PFSK-1 (cell line): ENCODE results near the gene EXOSC9.

Source experiments
- POLR2AphosphoS5 ChIP-seq: IDR thresholded peaks from 2 replicates; pipeline ENCODE4 v1.6.1; 2012; ENCODE audit warnings: low read depth, mild to moderate bottlenecking, control low read depth, low read length, moderate library complexity
- SIN3A ChIP-seq: IDR thresholded peaks from 2 replicates; pipeline ENCODE4 v1.6.1; 2012; ENCODE audit warnings: mild to moderate bottlenecking, low read length, moderate library complexity, borderline replicate concordance; ENCODE audit not compliant: insufficient read depth
- TAF1 ChIP-seq: IDR thresholded peaks from 2 replicates; pipeline ENCODE4 v1.6.1; 2012; ENCODE audit warnings: low read length, control low read depth, borderline replicate concordance; ENCODE audit not compliant: insufficient read depth
- TF ChIP-seq, protein P1 (sequence below), 2 experiments: IDR thresholded peaks; 2 replicates each; pipeline versions ENCODE4 v1.6.1 to v1.8.0; 2011 to 2012; ENCODE audit warnings: low read depth in 2 of 2, low read length in 2 of 2, control low read depth in 1 of 2, inconsistent platforms in 1 of 2, mild to moderate bottlenecking in 1 of 2, moderate library complexity in 1 of 2; ENCODE audit not compliant: insufficient read depth in 1 of 2

DNA sequence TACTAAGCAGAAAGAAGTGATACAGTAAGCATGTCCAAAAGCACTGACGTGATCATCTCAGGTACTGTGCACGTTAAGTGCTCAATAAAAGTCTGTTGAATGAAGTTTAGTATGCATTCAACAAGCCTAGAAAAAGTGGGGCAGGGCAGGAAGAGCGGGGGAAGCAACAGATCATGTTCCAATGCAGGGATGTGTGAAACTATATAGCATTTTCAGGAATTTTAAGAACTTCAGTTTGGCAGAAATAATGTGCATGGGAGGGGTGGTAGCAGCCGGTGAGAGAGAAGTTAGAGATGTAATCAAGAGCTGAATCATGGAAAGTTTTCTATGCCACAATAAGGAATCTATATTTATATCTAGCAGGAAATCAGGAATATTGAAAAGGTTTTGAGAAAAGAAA, 41.7 kb downstream of the EXOSC9 start:
- TF ChIP-seq TAF1, result no peak
- TF ChIP-seq POLR2AphosphoS5, result no peak
- TF ChIP-seq SIN3A, result no peak
- TF ChIP-seq, protein P1, sequence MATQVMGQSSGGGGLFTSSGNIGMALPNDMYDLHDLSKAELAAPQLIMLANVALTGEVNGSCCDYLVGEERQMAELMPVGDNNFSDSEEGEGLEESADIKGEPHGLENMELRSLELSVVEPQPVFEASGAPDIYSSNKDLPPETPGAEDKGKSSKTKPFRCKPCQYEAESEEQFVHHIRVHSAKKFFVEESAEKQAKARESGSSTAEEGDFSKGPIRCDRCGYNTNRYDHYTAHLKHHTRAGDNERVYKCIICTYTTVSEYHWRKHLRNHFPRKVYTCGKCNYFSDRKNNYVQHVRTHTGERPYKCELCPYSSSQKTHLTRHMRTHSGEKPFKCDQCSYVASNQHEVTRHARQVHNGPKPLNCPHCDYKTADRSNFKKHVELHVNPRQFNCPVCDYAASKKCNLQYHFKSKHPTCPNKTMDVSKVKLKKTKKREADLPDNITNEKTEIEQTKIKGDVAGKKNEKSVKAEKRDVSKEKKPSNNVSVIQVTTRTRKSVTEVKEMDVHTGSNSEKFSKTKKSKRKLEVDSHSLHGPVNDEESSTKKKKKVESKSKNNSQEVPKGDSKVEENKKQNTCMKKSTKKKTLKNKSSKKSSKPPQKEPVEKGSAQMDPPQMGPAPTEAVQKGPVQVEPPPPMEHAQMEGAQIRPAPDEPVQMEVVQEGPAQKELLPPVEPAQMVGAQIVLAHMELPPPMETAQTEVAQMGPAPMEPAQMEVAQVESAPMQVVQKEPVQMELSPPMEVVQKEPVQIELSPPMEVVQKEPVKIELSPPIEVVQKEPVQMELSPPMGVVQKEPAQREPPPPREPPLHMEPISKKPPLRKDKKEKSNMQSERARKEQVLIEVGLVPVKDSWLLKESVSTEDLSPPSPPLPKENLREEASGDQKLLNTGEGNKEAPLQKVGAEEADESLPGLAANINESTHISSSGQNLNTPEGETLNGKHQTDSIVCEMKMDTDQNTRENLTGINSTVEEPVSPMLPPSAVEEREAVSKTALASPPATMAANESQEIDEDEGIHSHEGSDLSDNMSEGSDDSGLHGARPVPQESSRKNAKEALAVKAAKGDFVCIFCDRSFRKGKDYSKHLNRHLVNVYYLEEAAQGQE (IDR thresholded peaks at IDR 0.05; ENCODE audit: insufficient read depth in 1 of 2, low read depth in 2 of 2, low read length in 2 of 2), result no peak
